HL-60 (cell line): ENCODE data around the gene CDC7.

ENCODE experiments used
- CTCF ChIP-seq: IDR thresholded peaks from one replicate; pipeline ENCODE4 v1.5.1; 2011; ENCODE audit warnings: low read length, control low read depth, inconsistent platforms; ENCODE audit not compliant: insufficient read depth
- POLR2AphosphoS5 ChIP-seq: IDR thresholded peaks from 2 replicates; pipeline ENCODE4 v1.6.1; 2012; ENCODE audit warnings: low read depth
- REST ChIP-seq: IDR thresholded peaks from 2 replicates; pipeline ENCODE4 v1.6.1; 2012; ENCODE audit warnings: low read depth; ENCODE audit not compliant: insufficient replicate concordance

DNA sequence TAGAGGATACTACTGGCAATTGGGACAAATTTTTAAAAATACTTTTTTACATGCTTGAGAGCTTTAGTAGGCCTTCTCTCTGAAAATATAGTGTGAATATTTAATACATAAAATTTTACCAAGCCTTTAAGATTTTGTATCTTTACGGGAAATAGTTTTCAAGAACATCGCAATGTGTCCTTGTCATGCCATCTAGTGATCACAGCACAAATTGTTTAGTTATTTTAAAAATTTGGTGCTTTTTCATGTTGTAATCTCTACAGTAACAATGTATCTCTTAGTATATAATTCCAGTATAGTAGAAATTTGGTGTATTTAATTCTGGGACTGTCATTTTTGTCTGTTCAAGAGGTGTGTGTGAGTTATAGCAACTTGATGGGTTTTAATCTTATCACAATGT, 6.7 kb downstream of the CDC7 start:
- TF ChIP-seq POLR2AphosphoS5 = no peak
- TF ChIP-seq CTCF = no peak
- no peak for TF ChIP-seq REST
